Esophagus squamous epithelium (tissue), 5 donors: Measurements from ENCODE around the gene ATP6AP1. TPM values are rescaled to one million over a fixed set of nuclear protein-coding genes. Genes with fewer than 3 reads are reported as not detected.

Source experiments
- DNase-seq: peaks from one replicate; lab custom pipeline; 2025; lab: John Stamatoyannopoulos, UW
- H3K27ac ChIP-seq, 4 donors: fragments of 200-600 bp; sonication (generic); one replicate each; pipeline ENCODE4 v1.5.1; 2016 to 2019; ENCODE audit warnings: mild to moderate bottlenecking in 1 of 4
- H3K27me3 ChIP-seq, 4 donors: fragments of 200-600 bp; sonication (generic); 1 replicate in 3 of 4; 2 replicates in 1 of 4; pipeline versions ENCODE4 v1.5.1 to v1.6.0; 2017 to 2021; ENCODE audit warnings: antibody characterized with exemption in 1 of 4
- H3K36me3 ChIP-seq, 3 donors: fragments of 200-600 bp; sonication (generic); one replicate each; pipeline ENCODE4 v1.5.1; 2016 to 2019
- H3K4me1 ChIP-seq, 3 donors: fragments of 200-600 bp; sonication (generic); one replicate each; pipeline ENCODE4 v1.5.1; 2017 to 2019
- H3K4me3 ChIP-seq, 4 donors: fragments of 200-600 bp; sonication (generic); 1 replicate in 3 of 4; 2 replicates in 1 of 4; pipeline ENCODE4 v1.5.1; 2016 to 2019; ENCODE audit warnings: mild to moderate bottlenecking in 2 of 4, moderate library complexity in 1 of 4
- H3K9me3 ChIP-seq, 3 donors: fragments of 200-600 bp; sonication (generic); one replicate each; pipeline ENCODE4 v1.5.1; 2016 to 2019
- CTCF ChIP-seq, 6 experiments: fragments of 450-650 bp in 4 of 6; fragments of 200-600 bp in 2 of 6; sonication (generic) in 2 of 6; IDR thresholded peaks; one replicate each; pipeline ENCODE4 v1.5.1; 2016 to 2019; ENCODE audit warnings: antibody characterized with exemption in 6 of 6, mild to moderate bottlenecking in 4 of 6, moderate library complexity in 4 of 6
- POLR2A ChIP-seq, 4 donors: fragments of 450-650 bp; IDR thresholded peaks; one replicate each; pipeline ENCODE4 v1.6.1; 2017; ENCODE audit warnings: antibody characterized with exemption in 4 of 4, mild to moderate bottlenecking in 4 of 4, moderate library complexity in 3 of 4
- WGBS, 2 donors: methylation state at CpG; one replicate each; pipeline ENCODE4 v1.1.5; 2018; 5-methylcytosine and 5-hydroxymethylcytosine counted together
- intact Hi-C: fragments of 100-400 bp; cut with DNase I; formaldehyde crosslinking; loops from one replicate; pipeline ENCODE4 v1.15.0; 2022
- total RNA-seq, 4 donors: library from RNA; depleted of rRNA; stranded (reverse); fragments of >200 nt; gene quantifications; one replicate each; pipeline ENCODE4 v1.1.0, GENCODE V29; 2016
- donor health status: DM: yes; HTN: yes; CAD: no.

ATP6AP1 gene
- total RNA-seq, 4 donors from 2014 or later = 28.5 to 83.8 (median 37.2) TPM

DNA sequence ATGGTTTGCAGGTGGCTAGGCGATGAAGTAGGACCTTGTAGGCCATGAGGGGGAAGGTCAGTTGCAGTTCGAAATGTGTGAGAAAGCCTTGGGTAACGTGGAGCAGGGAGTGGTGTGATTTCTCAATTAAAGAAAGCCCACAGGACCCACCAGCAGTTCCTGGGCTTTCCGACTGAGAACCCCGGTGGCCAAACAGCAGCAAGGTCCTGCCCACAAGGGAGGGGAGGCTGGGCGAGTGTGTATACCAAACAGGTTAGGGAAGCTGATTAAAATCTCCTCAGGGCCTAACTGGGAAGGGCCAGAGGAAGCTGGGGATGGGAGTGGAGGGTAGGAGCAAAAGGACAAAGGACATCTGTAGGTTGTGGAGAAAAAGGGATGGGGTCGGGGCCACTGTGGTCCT is 2.4 kb downstream of the ATP6AP1 start:
- H3K4me1 ChIP-seq = peaks cover 5 to 42% (median 7%) of the 10 kb centered on the region in 3 donors
- no peak for DNase-seq

DNA sequence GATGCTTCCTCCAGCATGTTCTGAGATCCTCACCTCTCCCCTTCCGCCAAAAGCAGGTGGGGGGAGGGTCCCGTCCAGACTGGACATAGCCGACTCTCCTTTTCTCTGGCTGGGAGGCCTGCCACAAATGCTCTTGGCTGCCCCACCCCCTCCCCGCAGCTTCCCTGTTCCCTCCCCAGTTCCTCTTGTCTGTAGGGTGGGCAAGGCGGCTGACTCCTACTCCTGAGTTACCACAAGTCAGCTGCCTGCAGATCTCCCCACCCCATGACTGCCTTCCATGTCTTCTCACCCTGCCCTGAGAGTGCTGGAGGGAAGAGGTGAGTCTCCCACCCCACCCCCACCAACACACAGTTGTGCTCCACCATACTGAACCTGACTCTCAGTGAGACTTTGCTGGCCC is 2.9 kb downstream of the ATP6AP1 start:
- no peak for DNase-seq
- WGBS, 2 donors = 71 to 73% methylated on average over 3 of the region's 5 CpGs

More for the DNA sequence above, 2.4 kb downstream of the ATP6AP1 start:
- Histone ChIP-seq H3K27ac (peak overlapping the region in 3 of 4 donors; percentile 33 to 61 (median 48)), H3K36me3 (peaks cover 5 to 43% (median 8%) of the 10 kb centered on the region in 3 donors), H3K4me3 (no peak overlapping the region), H3K9me3 (no peaks in the 10 kb centered on the region), H3K27me3 (no peaks in the 10 kb centered on the region)
- WGBS, 2 donors = 49 to 55% methylated on average over 7 of the region's 7 CpGs
- intact Hi-C loops = no loop called here
- TF ChIP-seq POLR2A (IDR thresholded peaks at IDR 0.05) = no peak
- TF ChIP-seq CTCF (IDR thresholded peaks at IDR 0.05) = no peak

GRCh38 chrX:154432210-154432609 is 3.7 kb downstream of the ATP6AP1 start:
- DNase-seq = no peak
- H3K27ac ChIP-seq = peak overlapping the region in 1 of 4 donors; percentile 33
- H3K9me3 ChIP-seq = no peaks in the 10 kb centered on the region
- no peaks in the 10 kb centered on the region for H3K27me3 ChIP-seq
- no peak overlapping the region for H3K4me3 ChIP-seq
- TF ChIP-seq CTCF (IDR thresholded peaks at IDR 0.05) (no peak), POLR2A (IDR thresholded peaks at IDR 0.05) (no peak)
- H3K36me3 ChIP-seq = peaks cover 5 to 43% (median 8%) of the 10 kb centered on the region in 3 donors
- H3K4me1 ChIP-seq = peaks cover 5 to 45% (median 7%) of the 10 kb centered on the region in 3 donors
- intact Hi-C loops = no loop called here
- 60% methylated on average over 1 of the region's 8 CpGs; no CpG with 5 or more reads in 1 of the 2 donors for WGBS, 2 donors

More for the DNA sequence above, 2.9 kb downstream of the ATP6AP1 start:
- intact Hi-C loops = no loop called here
- no peaks in the 10 kb centered on the region for H3K27me3 ChIP-seq
- peaks cover 5 to 43% (median 8%) of the 10 kb centered on the region in 3 donors for H3K36me3 ChIP-seq
- TF ChIP-seq CTCF (IDR thresholded peaks at IDR 0.05) = no peak
- no peak for TF ChIP-seq POLR2A (IDR thresholded peaks at IDR 0.05)
- H3K4me1 ChIP-seq = peaks cover 5 to 47% (median 7%) of the 10 kb centered on the region in 3 donors
- H3K9me3 ChIP-seq = no peaks in the 10 kb centered on the region
- peak overlapping the region in 3 of 4 donors; percentile 33 to 61 (median 48) for H3K27ac ChIP-seq
- H3K4me3 ChIP-seq = no peak overlapping the region

DNA sequence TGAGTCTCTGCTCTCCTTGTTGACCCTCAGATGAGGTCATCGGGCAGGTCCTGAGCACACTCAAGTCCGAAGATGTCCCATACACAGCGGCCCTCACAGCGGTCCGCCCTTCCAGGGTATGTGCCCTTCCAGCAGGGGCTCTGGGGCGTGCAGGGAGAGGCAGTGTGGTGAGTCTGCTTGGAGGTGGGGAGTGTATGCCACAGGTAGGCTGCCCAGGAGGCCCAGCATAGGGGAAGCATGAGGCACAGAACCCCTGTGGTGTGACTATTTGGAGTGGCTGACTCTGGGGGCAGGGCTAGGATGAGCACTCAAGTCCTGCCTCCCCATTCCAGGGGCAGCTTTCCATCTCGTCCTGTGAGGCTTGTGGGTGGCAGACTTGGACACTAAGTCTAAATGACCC is 5.1 kb downstream of the ATP6AP1 start:
- H3K27me3 ChIP-seq = no peaks in the 10 kb centered on the region
- WGBS, 2 donors = 50% methylated on average over 1 of the region's 7 CpGs; no CpG with 5 or more reads in 1 of the 2 donors
- no peak overlapping the region for H3K4me3 ChIP-seq
- DNase-seq = no peak
- peaks cover 5 to 45% (median 8%) of the 10 kb centered on the region in 3 donors for H3K36me3 ChIP-seq
- intact Hi-C loops = no loop called here
- H3K27ac ChIP-seq = no peak overlapping the region
- TF ChIP-seq CTCF (IDR thresholded peaks at IDR 0.05) = no peak
- TF ChIP-seq POLR2A (IDR thresholded peaks at IDR 0.05) = no peak
- H3K9me3 ChIP-seq = no peaks in the 10 kb centered on the region
- peaks cover 10 to 48% (median 13%) of the 10 kb centered on the region in 3 donors for H3K4me1 ChIP-seq

DNA sequence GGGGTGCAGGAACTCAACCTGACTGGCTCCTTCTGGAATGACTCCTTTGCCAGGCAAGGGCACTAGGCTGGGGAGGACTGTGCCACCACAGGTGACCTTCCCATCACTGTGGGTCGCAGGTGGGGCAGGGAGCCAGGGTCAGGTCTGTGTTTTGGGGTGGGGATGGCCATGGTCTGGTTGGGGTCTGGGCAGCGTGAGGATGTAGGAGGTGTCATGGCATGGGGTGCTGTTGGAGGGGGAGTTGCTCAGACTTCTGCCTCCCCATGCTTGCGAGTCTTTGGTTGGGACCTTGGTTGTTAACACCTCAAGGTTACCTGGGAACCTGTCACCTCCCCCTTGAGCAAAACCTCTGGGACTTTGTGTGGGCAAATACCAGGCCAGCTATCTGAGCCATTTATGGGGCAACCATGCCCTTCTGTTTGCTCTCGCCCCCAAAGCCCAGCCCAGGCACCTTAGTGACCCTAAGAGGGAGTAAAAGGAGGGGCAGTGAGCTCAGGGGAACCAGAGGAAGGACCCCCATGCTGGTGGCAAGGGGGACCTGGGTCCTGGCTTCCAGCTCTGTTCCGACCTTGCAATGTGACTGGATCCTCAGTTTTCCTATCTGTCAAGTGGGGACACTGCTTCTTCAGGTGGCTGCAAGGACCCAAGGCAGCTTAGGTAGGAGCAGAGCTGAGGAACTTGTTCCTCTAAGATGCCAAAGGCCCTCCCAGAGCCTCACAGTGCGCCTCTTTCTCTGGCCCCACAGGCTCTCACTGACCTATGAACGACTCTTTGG is 6.1 kb downstream of the ATP6AP1 start:
- intact Hi-C loops = no loop called here
- TF ChIP-seq CTCF (IDR thresholded peaks at IDR 0.05) (no peak), POLR2A (IDR thresholded peaks at IDR 0.05) (no peak)
- no peaks in the 10 kb centered on the region for H3K27me3 ChIP-seq
- peaks cover 5 to 55% (median 8%) of the 10 kb centered on the region in 3 donors for H3K36me3 ChIP-seq
- no peak for DNase-seq
- no peaks in the 10 kb centered on the region for H3K9me3 ChIP-seq
- 100% methylated on average over 3 of the region's 7 CpGs; no CpG with 5 or more reads in 1 of the 2 donors for WGBS, 2 donors
- H3K4me1 ChIP-seq = peaks cover 10 to 47% (median 12%) of the 10 kb centered on the region in 3 donors
- no peak overlapping the region for H3K27ac ChIP-seq
- H3K4me3 ChIP-seq = no peak overlapping the region
